Measurements from ENCODE around the gene PTPRJ.
"Not testable (repeated sequence)": the region's sequence is repeated elsewhere in the genome, so short reads cannot be mapped to it uniquely, and the experiment has no call there.

The PTPRJ gene

GRCh38 chr11:48164836-48165235, 184.5 kb downstream of the PTPRJ start:
- DNase-seq (ENCODE audit: low spot score), result no peak

- no peak for DNase-seq (ENCODE audit: low spot score)
Observed at GRCh38 chr11:48165426-48165825, 185.1 kb downstream of the PTPRJ start.

DNA sequence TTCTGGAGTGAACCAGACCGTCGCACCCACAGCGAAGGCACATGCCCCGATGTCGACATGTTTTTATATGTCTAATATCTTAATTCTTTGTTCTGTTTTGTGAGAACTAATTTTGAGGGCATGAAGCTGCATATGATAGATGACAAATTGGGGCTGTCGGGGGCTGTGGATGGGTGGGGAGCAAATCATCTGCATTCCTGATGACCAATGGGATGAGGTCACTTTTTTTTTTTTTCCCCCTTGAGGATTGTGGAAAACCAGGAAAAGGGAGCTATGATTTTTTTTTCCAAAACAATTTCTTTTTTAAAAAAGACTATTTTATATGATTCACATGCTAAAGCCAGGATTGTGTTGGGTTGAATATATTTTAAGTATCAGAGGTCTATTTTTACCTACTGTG, 187.0 kb downstream of the PTPRJ start:
- DNase-seq (ENCODE audit: low spot score), result no peak

DNA sequence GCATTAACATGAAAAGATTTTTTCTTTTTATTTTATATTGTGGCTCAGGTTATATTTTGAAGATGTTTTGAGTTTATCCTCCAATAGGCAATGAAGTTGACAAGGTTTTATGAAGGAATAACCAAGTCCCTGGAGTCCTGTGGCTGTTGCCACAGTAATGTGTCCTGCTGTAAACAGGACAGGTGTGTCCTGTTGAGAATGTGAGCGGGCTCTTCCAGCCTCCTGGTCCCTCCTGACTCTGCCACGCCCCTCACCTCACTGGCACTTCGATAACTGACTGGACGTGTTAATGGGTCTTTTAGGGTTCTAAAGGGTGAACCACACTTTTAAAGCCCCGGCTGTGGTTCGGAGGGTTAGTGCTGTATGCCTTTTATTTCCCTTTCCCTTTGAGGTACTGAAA, 188.5 kb downstream of the PTPRJ start:
- no peak for DNase-seq (ENCODE audit: low spot score)

DNA sequence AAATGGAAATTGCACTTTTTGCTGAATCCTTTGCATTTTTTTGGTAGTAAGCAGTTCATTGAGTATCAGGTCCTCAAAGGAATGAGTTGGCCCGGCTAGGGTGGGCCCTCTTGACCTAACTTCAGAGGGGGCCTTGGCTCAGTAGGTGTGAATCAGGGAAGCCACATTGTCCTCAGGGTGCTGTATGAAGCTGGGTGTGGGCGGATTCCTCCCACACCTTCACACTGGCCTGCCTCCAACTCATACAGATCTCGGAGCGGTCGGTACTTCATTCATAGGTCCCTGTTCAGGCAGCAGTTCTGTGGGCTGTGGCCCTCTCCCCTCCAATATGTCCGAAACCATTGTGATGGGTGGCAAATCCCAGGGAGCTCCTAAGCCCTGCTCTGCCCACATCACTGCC, 188.9 kb downstream of the PTPRJ start:
- DNase-seq (ENCODE audit: low spot score), result no peak

- DNase-seq (ENCODE audit: low spot score), result no peak
Observed at GRCh38 chr11:48169717-48170116, 189.4 kb downstream of the PTPRJ start.

DNA sequence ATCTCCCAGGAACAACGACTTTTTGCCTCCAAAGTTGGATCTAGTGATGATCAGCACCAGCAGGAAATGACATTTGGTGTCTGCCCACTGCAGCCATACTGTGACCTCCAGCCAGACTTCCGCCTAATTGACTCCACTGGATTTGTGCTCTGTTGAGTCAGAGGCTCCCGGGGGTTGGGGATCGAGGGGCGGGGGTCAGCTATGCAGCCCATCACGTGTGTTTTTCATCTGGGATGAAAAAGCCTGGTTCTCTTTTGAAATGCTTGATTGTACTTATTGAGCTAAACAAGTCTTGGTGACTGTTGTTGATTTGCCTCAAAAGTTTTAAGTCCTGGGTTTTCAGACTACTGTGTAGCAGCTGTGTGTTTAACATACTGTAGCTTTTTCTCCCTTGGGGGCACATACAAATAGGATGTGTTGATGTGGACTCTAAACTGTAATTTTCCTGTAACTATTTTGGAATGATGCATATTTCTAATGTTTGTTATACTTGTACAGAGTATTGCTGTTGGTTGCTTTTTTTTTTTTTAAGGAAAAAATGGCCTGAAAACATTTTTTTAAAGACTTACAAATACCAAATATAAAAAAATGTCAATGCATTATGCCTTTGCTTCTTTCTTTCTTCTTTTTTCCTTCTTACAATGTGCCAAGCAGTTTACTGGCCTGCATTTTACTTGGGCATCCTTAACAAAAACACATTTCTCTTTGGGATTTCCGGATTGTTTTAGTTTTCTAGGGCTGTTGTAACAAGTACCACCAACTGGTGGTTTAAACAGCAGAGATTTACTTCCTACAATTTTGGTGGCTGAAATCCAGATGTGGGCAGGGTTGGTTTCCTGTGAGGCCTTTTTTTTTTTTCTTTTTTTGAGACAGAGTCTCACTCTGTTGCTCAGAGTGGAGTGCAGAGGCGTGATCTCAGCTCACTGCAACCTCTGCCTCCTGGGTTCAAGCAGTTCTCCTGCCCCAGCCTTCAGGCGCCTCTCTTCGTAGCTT, 190.2 kb downstream of the PTPRJ start:
- no peak for DNase-seq (ENCODE audit: low spot score)

- DNase-seq (ENCODE audit: low spot score), result peak; percentile 69
Observed at GRCh38 chr11:48172818-48173609, 192.7 kb downstream of the PTPRJ start.

- no peak for DNase-seq (ENCODE audit: low spot score)
Observed at GRCh38 chr11:48177661-48178060, 197.3 kb downstream of the PTPRJ start.

GRCh38 chr11:48180627-48181026, 200.3 kb downstream of the PTPRJ start:
- DNase-seq (ENCODE audit: low spot score), result no peak

DNA sequence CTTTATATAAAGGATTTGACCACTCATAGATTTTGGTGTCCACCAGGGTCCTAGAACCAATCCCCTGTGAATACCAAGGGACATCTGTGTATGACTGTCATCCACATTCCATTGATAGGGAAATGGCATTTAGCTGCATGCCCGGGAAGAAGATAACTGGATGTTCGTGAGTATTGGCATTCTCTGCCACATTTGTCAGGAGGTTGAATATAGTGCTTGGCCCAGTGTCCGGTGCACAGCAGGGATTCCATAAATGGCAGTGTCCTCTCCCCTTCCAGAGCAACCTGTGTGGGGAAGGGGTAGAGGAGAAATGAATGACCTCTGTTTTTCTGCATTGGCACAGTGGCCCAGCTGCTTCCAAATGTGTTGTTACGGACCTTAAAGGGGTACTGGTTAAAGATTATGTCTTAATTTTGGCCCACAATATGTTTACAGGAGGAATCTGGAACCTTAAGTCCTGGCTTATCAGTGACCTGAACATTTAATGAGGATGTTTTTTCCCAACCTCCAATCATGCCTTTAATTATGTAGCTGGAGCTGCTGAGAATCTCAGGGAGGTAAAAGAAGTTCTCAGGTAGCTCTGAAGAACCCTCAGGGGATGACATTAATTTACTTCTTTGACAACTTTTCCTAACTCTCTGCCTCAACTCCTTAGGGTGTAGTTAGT, 202.6 kb downstream of the PTPRJ start:
- no peak for DNase-seq (ENCODE audit: low spot score)

DNA sequence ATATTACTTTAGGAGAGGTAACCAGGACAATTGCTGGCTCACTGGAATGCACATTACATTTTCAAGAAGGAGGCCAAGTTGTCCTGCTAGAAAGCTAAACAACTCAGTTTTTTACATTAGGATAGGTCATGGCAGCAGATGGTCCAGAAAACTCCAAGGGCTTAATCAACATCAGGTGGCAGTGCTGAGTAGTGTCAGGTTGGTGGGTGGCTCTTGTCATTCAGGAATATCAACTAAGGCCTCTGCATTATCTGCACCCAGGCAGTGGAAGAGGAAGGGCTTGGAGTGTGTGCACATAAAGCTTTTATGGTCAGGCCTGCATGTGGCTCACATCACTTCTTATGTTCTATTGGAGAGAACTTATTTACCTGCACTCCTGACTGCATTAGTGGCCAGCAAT, 204.1 kb downstream of the PTPRJ start:
- DNase-seq (ENCODE audit: low spot score), result no peak

- not testable (repeated sequence) for DNase-seq (ENCODE audit: low spot score)
Observed at GRCh38 chr11:48190906-48191654, 210.7 kb downstream of the PTPRJ start.

DNA sequence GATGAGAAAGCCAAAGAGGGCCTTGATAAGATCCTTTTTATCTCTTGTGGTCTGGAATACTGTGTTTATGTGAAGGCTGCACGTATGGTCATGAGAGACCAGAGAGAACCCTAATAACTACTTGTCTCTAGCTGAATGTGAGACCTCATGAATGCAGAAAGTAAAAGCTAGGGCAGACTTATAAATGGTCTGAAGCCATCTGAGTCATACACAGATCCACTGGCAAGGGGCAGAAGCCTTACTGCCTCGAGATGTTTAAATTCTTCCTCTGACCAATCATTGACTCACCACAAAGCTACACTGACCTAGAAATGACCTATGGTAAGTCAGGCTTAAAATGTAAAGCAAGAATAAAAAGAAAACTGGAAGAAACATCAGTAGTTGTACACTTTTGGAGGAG, 213.5 kb downstream of the PTPRJ start:
- DNase-seq (ENCODE audit: low spot score), result no peak

GRCh38 chr11:48207881-48208280, 227.5 kb downstream of the PTPRJ start:
- no peak for DNase-seq (ENCODE audit: low spot score)

DNA sequence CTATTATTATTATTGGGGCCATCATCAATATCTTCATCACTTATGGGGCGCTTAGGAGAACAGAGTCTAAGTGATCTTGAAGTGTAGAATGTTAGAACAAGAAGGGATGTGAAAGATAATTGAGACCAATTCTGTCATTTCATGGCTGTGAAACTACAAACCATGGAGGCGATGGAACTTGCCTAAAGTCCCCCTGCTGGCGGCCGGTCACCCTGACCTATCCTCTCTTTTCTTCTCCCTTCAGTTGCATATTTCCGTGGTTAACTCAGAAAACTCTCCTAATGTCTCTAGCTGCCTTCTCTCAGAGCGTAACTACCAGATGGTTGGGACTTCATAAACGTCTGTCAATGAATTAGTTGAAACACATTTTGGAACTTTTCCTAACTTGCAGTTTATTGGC, 229.7 kb downstream of the PTPRJ start:
- no peak for DNase-seq (ENCODE audit: low spot score)

DNA sequence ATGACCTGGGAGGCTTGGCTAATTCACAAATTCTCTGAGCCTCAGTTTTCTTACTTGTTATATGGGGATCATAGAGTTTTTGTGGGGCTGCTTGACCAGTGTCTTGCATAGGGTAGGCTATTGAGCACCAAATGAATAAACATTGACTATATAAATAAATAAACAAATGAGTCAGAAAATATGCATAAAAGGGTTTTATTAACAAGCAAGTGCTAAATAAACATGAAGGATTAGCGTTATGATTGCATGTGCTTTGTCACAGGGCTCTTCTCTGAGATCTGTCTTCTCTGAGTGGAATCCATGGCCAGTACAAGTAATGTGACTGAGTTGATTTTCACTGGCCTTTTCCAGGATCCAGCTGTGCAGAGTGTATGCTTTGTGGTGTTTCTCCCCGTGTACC, 236.2 kb downstream of the PTPRJ start, which contains the start of gene OR4B1:
Gene OR4B1, plus strand, starts transcription at position 301 of the 400 bp plus-strand sequence. Its CDS starts 0 bp downstream, at position 301.
- DNase-seq (ENCODE audit: low spot score), result no peak

Data from left forelimb (tissue), 1 donor.